Stimulated activated CD4-positive, alpha-beta T cell treated with anti-CD3 and anti-CD28 coated beads, Interleukin-2, amount 100 ng/mL, for 48 hours (primary cell): Measurements from ENCODE around the gene GAS2.

ENCODE experiments used
- DNase-seq, 2 donors: peaks; one replicate each; pipeline ENCODE4 v3.0.0-alpha.2; 2020

The GAS2 gene

GRCh38 chr11:22674470-22675439 is 8.3 kb downstream of the GAS2 start:
- DNase-seq = no peak

- DNase-seq = no peak
Measured at GRCh38 chr11:22677153-22677903, 10.9 kb downstream of the GAS2 start.

GRCh38 chr11:22680628-22681027 is 14.2 kb downstream of the GAS2 start:
- no peak for DNase-seq

GRCh38 chr11:22681281-22681812 is 14.9 kb downstream of the GAS2 start:
- DNase-seq = no peak

- DNase-seq = no peak
Measured at GRCh38 chr11:22684082-22684481, 17.7 kb downstream of the GAS2 start.

- DNase-seq = no peak
Measured at GRCh38 chr11:22685111-22685510, 18.7 kb downstream of the GAS2 start.

GRCh38 chr11:22688914-22689313 is 22.5 kb downstream of the GAS2 start:
- no peak for DNase-seq

- no peak for DNase-seq
Measured at GRCh38 chr11:22690257-22690656, 23.8 kb downstream of the GAS2 start.

GRCh38 chr11:22690871-22691270 is 24.5 kb downstream of the GAS2 start:
- no peak for DNase-seq

GRCh38 chr11:22699388-22699787 is 33.0 kb downstream of the GAS2 start:
- DNase-seq = no peak

- no peak for DNase-seq
Measured at GRCh38 chr11:22702031-22702430, 35.6 kb downstream of the GAS2 start.

GRCh38 chr11:22703040-22703439 is 36.6 kb downstream of the GAS2 start:
- no peak for DNase-seq

- DNase-seq = no peak
Measured at GRCh38 chr11:22703591-22703990, 37.2 kb downstream of the GAS2 start.

GRCh38 chr11:22707119-22707899 is 40.9 kb downstream of the GAS2 start:
- no peak for DNase-seq

GRCh38 chr11:22711071-22711770 is 44.8 kb downstream of the GAS2 start:
- no peak for DNase-seq

GRCh38 chr11:22711880-22712279 is 45.5 kb downstream of the GAS2 start:
- DNase-seq = no peak

- DNase-seq = no peak
Measured at GRCh38 chr11:22713336-22713735, 46.9 kb downstream of the GAS2 start.

GRCh38 chr11:22715971-22716370 is 49.6 kb downstream of the GAS2 start:
- no peak for DNase-seq

GRCh38 chr11:22720457-22720856 is 54.0 kb downstream of the GAS2 start:
- DNase-seq = no peak

- no peak for DNase-seq
Measured at GRCh38 chr11:22723274-22723673, 56.9 kb downstream of the GAS2 start.

GRCh38 chr11:22725079-22725478 is 58.7 kb downstream of the GAS2 start:
- no peak for DNase-seq
